ENCODE results near the gene RMND1.
A peak's percentile ranks its signal among the peaks of the same experiment; 100 is the strongest.
"Not testable (repeated sequence)": the region's sequence is repeated elsewhere in the genome, so short reads cannot be mapped to it uniquely, and the experiment has no call there.

Gene RMND1, protein sequence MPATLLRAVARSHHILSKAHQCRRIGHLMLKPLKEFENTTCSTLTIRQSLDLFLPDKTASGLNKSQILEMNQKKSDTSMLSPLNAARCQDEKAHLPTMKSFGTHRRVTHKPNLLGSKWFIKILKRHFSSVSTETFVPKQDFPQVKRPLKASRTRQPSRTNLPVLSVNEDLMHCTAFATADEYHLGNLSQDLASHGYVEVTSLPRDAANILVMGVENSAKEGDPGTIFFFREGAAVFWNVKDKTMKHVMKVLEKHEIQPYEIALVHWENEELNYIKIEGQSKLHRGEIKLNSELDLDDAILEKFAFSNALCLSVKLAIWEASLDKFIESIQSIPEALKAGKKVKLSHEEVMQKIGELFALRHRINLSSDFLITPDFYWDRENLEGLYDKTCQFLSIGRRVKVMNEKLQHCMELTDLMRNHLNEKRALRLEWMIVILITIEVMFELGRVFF

DNA sequence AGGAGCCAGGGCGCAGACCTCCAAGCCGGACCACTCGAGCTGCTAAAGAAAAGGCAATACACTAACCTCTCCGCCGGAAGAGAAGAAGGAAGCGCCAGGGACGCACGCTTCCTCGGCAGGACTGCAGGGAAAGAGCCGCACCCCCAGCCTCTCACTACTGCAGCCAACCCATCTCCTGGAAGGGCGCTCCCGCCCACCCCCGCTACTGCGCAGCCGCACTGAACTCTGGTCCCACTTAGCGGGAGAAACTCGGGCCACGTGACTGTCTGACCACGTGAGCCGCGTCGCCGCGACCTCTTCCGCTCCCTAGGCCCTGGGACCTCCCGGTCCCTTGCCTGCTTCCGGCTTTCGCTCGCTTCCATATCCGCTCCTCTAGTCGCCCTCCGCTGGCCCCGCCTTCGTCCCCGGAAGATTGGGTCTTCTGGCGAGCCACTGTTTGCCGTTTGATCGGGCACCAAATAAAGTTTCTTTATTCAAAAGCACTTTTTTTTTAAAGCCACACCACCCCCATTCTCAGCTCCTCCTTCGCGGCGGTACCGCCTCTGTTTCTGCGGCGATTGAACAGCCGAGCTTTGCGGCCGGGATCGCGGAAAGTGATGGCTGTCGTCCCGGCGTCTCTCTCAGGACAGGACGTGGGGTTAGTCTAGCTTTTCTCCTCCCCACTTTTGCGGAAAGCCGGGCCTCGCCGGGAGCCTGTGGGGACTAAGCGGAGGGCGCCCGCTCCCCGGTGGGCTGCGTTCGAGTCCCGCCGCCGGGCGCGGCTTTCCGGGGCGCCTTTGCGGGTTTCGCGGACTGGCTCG lies at the start of gene RMND1:
Gene RMND1 (minus strand): TSS at position 177 of the 800 bp plus-strand sequence. CDS start 6,315 bp downstream, outside the sequence.
- FAIRE-seq (peak; percentile 75), DNase-seq (ENCODE audit: low spot score) (peak; percentile 98)

DNA sequence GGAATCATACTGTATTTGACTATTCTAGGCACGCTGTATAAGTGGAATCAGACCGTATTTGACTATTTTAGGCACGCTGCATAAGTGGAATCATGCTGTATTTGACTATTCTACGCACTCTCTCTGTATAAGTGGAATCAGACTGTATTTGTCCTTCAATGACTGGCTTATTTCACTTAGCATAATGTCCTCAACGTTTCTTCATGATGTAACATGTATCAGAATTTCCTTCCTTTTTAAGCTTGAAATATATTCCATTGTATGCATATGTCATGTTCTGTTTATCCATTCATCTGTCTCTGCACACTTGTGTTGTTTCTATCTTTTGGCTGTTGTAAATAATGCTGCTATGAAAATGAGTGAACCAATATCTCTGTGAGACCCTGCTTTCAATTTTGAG lies 47.6 kb upstream of the RMND1 start:
- FAIRE-seq (no peak), DNase-seq (ENCODE audit: low spot score) (no peak)

DNA sequence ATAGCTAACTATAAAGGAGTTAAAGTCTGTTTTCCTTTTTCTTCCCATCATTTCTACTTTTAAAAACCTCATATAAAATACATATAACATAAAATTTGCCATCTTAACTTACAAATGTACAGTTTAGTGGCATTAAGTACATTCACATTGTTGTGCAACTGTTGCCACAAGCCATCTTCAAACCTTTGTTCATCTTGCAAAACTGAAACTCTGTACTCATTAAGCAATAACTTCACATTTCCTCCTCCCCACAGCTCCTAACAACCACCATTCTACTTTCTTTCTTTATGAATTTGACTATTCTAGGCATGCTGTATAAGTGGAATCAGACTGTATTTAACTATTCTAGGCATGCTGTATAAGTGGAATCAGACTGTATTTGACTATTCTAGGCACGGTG lies 46.4 kb upstream of the RMND1 start:
- DNase-seq (ENCODE audit: low spot score), result no peak
- FAIRE-seq, result no peak

DNA sequence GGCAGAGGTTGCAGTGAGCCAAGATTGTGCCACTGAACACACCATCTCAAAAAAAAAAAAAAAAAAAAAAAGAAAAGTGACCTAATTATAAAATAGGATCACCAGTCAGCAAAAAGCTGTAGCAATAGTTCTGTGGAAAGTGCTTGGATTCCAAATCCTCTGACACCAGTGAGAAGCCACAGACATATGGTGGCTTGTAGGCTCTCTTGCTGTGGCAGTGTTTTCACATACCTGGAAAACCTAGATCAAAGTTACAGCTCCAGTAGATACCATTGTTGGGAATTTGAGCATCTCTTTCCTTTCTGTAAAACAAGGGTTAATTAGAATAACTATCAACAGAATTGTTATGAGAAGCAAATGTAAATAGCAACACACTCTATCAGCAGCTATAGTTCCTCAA lies 46.0 kb upstream of the RMND1 start:
- DNase-seq (ENCODE audit: low spot score) (no peak), FAIRE-seq (no peak)

DNA sequence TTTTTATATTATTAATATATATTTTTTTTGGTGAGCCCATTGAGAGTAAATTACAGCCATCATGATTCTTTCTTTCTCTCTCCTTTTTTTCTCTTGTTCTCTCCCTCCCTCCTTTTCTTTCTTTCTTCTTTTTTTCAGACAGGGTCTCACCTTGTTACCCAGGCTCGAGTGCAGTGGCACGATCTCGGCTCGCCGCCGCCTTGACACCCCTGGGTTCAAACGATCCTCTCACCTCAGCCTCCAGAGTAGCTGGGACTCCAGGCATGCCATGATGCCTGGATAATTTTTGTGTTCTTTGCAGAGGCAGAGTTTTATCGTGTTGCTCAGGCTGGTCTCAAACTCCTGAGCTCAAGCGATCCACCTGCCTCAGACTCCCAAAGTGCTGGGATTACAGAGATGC lies 43.5 kb upstream of the RMND1 start:
- FAIRE-seq (no peak), DNase-seq (ENCODE audit: low spot score) (no peak)

DNA sequence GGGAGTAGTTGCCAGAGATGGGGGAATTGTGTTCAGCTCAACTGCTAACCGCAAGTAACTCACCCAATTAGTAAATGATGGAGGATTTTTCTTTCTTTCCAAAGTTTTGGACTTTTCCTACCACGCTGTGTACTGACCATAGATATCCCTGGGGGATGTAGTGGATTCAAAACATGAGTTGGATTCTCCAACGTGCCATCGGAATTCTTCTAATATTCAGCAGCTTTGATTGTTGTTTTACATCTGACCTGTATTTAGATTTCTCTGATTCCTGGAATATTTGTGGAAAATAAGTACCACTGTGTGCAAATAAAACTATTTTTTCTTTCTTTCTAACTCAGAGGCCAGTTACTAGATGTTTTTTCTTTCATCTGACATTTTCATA lies 43.0 kb upstream of the RMND1 start:
- no peak for DNase-seq (ENCODE audit: low spot score)
- no peak for FAIRE-seq

DNA sequence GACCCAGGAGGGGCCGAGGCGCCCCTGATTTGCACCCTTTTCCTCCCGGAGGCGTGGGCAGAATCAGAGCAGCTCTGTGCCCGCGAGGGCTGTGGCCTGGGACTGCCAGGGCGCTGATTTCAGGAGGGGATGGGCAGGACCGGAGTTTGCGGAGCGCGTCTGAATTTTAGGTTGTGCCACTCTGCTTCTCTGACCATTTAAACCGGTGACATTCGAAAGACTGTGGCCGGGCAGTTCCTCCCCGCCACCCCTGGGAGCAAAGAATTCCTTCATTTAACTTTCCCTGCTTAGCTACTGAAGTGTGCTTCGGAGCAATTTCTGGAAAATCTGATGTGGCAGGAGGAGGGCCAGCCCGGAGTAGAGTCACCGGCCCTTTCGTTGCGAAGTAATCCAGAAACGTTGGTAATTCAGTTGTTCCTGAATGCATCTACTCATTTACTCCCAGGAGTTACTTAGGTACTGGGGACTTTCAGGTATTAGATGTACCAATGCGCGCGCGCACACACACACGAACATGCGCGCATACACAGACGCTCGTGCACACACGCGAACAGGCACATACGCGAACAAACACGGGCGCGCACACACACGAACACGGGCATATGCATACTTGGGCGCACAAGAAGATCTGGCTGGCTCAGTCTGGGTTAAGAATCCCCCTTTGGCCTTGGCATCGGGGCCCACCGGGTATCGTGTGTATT lies 42.5 kb upstream of the RMND1 start:
- no peak for FAIRE-seq
- DNase-seq (ENCODE audit: low spot score), result peak; percentile 36

DNA sequence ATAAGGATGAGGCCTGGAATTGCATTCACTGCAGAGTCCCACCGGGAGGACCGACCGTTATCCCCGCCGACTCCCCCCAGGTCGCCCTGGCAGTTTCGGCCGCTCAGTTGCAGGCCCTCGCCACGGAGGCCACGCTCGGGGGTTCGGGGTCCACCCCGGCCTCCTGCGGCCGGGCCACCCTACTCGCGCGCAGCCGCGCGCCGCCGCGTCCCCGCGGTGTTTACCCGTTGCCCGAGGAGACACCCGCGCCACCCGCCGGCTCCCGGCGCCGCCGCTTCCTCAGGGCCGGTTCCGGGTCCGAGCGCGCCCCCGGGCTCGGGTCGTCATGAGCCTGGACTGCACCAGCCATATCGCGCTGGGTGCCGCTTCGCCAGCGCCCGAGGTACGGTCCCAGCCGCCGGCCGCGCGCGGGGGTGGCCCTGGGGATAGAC lies 41.9 kb upstream of the RMND1 start, which contains the start of gene CCDC170:
Gene CCDC170 (plus strand): TSS at position 214 of the 431 bp plus-strand sequence. CDS start 112 bp downstream, at position 326.
- no peak for FAIRE-seq
- DNase-seq (ENCODE audit: low spot score), result peak; percentile 66

DNA sequence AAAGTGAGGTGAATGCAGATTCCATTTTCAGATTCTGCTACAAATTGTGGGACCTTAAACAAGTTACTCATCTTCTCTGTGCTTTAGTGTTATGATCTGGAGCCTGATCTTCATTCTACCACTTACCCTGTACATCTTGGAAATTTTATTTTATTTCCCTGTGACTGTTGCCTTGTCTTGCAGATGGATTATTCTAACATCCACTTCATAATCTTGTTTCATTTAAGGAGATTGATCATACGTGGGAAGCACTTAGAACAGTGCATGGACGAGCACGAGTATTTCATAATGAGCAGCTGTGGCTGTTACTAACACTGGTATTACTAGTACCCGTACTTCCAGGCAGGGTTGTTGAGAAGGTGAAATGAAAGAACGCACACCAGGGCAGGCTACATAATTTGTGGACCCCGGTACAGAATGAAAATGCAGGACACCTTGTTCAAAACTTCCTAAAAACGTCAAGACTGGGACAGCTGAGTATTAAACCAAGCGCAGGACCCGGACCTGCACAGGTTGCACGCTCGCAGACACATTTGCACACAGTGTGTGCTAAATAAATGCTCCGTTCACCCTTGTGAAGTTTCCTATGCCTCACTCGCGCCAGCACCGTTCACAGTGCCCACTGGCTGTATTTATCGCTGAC lies 41.4 kb upstream of the RMND1 start:
- DNase-seq (ENCODE audit: low spot score) (no peak), FAIRE-seq (no peak)

DNA sequence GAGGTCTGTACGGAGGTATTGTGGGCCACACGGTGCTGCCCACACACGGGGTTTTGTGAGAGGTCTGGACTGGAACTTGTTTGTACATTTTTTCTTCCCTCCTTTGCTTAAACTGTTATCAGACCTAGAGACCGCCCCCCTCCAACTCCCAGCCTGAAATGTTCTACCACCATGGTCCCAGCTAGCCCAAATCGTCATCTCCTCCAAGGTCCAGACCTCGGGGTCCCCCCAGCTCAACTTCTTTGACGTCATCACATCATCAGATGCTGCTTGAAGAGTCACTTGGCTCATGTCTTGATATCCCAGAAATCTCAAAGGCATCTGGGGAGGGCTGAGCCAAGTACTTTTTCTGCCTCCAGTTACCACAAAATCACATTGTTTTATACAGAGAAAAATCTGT lies 39.1 kb upstream of the RMND1 start:
- no peak for DNase-seq (ENCODE audit: low spot score)
- no peak for FAIRE-seq

DNA sequence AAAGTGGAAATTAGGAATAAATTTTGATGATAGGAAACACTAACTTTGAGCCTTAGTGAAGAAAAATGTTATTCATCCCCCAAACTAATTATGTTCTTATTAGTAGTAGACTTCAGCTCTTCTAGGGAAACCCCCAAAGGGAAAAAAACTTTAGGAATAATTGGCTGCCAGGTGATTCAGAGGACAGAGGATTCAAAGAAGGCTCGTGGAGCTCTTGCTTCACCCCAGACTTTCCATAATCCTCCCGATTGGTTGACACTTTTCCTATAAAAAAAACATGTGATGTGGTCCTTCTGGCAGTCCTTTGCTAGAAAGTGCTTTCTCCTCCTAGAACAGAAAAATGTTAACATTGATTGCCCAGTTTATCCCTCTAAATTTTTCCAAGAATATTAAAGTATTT lies 36.3 kb upstream of the RMND1 start:
- FAIRE-seq, result no peak
- no peak for DNase-seq (ENCODE audit: low spot score)

DNA sequence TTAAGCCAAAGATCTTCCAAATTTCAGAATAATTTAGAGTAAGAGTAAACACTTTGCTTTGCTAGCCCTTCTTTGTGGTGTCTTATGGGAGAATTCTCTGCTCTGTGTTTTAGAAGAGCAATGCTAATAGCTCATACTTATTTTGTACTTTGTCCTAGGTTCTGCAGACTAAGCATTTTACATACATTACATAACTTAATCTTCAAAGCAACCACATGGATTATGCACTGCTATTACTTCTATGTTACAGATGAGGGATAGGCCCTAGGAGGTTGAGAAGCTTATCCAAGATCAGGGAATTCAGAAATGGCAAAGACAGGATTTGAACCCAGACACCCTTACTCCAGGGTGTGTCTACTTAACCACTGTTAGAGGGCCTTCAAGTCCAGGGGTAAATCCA lies 32.1 kb upstream of the RMND1 start:
- DNase-seq (ENCODE audit: low spot score) (no peak), FAIRE-seq (no peak)

DNA sequence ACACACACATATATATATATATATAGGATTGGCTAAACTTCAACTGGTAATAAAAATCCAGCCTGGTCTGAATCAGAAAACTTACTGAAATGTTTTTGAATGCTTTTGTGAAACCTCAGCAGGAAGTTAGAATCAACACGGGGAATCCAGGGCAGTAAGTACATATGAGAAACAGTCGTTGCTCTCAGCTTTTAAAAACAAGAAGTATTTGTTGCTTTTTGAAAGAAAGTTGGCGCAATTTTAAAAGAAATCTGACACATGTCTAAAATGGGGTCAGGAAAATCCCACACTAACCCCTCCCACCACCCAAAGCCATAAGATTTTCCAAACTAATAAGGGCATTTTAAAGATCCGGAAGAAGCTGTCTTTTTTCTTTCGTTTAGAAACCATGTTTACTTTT lies 30.4 kb upstream of the RMND1 start:
- FAIRE-seq, result no peak
- DNase-seq (ENCODE audit: low spot score), result no peak

DNA sequence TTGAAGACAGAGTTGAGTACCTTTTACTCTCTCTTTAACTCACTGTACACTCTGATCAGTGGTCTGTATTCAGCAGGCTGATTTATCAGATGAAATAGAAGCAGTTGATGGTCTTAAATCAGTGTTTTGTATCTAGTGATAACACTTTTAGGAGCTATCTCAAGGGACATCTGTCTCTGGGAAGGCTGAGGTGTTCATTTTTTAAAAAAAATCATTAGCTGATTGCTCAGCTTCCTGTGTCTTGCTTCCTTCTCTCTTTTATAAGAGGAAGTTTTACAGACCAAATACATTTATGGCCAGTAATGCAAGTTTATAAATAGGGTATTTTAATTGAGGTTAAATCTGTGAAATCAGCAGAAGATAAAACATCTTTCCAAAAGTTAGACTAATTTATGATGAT lies 29.9 kb upstream of the RMND1 start:
- FAIRE-seq (no peak), DNase-seq (ENCODE audit: low spot score) (no peak)

DNA sequence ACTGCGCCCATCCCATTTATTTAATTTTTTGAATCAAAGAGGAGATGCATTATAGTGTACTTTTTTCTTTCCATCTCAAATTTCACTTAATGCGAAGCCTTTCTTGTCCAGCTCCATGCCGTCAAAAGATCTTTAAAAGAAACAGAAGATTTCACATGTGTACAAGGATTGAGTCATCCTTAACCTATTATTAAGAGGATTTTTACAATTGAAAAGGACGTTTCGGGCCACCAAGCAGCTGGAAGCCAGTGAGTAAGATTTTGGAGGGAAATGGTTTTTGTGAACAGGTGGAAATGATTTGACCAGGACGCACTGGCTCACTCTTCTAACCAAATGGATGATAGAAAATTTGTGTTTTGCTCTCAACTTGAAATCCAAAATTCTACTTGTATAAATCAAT lies 26.7 kb upstream of the RMND1 start:
- DNase-seq (ENCODE audit: low spot score) (no peak), FAIRE-seq (no peak)

DNA sequence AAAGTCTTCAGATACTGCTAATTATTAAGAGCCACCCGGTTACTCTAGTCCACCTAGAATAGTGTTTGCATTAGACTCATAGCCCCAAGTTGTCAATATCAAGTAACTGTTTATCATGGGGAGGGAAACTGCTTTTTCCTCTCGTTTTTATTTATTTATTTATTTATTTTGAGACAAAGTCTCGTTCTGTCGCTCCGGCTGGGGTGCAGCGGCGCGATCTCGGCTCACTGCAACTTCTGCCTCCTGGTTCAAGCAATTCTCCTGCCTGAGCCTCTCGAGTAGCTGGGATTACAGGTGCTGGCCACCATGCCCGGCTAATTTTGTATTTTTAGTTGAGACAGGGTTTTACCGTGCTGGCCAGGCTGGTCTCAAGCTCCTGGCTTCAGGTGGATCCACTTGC lies 25.8 kb upstream of the RMND1 start:
- FAIRE-seq, result no peak
- no peak for DNase-seq (ENCODE audit: low spot score)

DNA sequence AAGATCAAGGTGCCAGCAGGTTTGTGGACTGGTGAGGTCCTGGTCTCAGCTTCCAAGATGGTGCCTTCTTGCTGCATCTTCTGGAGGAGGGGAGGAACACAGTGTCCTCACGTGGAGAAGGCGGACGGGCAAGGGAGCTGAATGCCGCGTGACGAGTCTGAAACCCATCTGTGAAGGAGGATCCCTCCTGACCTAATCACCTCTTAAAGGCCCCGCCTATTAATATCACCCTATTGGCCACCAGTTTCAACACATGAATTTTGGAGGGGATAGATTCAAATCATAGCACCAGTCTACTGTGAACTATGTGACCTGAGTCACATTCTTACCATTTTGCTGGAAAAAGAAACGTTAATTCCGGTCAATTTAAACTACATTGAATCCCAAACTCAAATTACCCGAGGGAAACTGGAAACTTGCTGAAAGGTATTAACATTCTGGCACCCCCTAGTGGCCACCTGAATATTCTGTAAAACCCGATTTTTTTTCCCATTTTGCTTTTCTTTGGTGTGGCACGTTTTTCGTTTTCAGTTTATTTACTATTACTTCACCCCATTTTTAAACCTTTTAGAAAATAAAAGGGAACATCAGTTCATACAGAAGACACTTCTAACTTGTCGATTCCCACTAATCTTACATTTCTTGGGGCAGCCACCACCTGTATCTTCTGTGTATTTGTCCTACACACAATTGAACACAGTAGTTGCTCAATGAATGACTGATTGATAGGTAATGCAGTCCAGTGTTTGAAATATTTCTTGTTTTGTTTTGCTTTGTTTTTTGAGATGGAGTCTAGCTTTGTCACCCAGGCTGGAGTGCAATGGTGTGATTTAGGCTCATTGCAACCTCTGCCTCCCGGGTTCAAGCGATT lies 24.0 kb upstream of the RMND1 start:
- FAIRE-seq, result no peak
- DNase-seq (ENCODE audit: low spot score), result peak; percentile 29

DNA sequence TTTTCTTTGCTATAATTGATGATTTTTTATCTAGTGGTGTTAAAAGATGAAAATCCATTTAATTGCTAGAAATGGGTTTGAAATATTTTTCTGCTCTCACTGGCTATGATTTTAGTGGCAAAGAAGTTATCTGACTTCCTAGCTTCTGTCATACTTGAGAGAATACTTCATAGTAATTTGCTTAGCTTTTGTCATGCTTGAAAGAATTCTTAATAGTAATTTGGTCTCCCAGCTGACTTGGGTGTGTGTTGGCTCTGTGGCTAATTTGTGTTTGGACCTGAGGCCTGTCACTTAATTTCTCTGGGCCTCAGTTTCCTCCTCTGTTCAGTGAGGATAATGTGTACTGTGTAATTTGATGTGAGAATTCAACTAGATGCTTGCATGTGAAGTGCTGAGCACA lies 12.8 kb upstream of the RMND1 start:
- DNase-seq (ENCODE audit: low spot score) (no peak), FAIRE-seq (no peak)

DNA sequence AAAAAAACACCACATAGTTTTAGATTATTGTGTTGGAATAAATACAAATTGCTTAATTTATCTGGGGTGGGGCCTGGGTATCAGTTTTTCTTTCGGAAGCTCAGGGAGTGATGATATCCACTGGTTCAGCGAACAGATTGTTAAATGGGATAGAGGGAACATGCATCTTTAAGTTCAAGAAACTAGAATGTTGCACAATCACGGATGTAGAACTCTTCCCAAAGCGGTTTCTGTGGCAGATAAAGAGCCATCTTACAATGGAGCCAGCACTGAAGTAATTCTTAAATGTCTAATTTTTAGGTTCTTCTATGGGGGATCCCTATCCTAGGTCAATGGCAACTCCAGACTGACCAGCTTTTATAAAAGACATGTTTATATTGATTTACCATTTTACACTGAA lies 9.7 kb upstream of the RMND1 start:
- no peak for DNase-seq (ENCODE audit: low spot score)
- FAIRE-seq, result no peak

DNA sequence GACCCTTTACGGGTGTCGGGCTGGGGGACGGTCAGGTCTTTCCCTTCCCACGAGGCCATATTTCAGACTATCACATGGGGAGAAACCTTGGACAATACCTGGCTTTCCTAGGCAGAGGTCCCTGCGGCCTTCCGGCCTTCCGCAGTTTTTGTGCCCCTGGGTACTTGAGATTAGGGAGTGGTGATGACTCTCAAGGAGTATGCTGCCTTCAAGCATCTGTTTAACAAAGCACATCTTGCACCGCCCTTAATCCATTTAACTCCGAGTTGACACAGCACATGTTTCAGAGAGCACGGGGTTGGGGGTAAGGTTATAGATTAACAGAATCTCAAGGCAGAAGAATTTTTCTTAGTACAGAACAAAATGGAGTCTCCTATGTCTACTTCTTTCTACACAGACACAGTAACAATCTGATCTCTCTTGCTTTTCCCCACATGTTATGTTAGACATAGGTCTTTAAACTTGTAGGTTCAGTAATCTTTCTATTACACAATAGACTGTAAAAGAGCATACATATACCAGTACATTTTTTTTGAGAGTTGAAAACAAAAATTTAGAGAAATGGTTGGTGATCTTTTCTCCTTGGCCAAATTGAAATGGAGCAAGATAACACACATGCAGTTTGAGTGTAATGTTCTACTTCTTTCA lies 3.9 kb upstream of the RMND1 start:
- not testable (repeated sequence) for DNase-seq (ENCODE audit: low spot score); FAIRE-seq

All from urothelium cell line (cell line).